HEK293 (cell line): Measurements from ENCODE around the gene PBX2.

ENCODE experiments used
- FEZF1 ChIP-seq: fragments of 450-650 bp; formaldehyde crosslinking; IDR thresholded peaks from 2 replicates; pipeline ENCODE4 v1.5.1; 2016; ENCODE audit warnings: missing biosample characterization, missing genetic modification characterization
- GLI2 ChIP-seq: fragments of 450-650 bp; formaldehyde crosslinking; IDR thresholded peaks from 2 replicates; pipeline ENCODE4; 2017; ENCODE audit warnings: missing biosample characterization, missing genetic modification characterization, low read depth, borderline replicate concordance
- INSM2 ChIP-seq: fragments of 450-650 bp; formaldehyde crosslinking; IDR thresholded peaks from 2 replicates; pipeline ENCODE4 v1.5.1; 2016; ENCODE audit warnings: missing biosample characterization, missing genetic modification characterization
- KLF1 ChIP-seq: fragments of 450-650 bp; formaldehyde crosslinking; IDR thresholded peaks from 2 replicates; pipeline ENCODE4 v1.5.1; 2016; ENCODE audit warnings: missing biosample characterization, missing genetic modification characterization
- MYNN ChIP-seq: fragments of 450-650 bp; formaldehyde crosslinking; IDR thresholded peaks from 2 replicates; pipeline ENCODE4 v1.5.1; 2016; ENCODE audit warnings: missing biosample characterization, missing genetic modification characterization, borderline replicate concordance
- OVOL3 ChIP-seq: fragments of 450-650 bp; formaldehyde crosslinking; IDR thresholded peaks from 2 replicates; pipeline ENCODE4 v1.5.1; 2016; ENCODE audit warnings: missing biosample characterization, missing genetic modification characterization
- PRDM1 ChIP-seq: fragments of 450-650 bp; formaldehyde crosslinking; IDR thresholded peaks from 2 replicates; pipeline ENCODE4; 2016; ENCODE audit warnings: missing biosample characterization, missing genetic modification characterization
- ZBTB1 ChIP-seq: fragments of 450-650 bp; formaldehyde crosslinking; IDR thresholded peaks from 2 replicates; pipeline ENCODE4 v1.5.1; 2016; ENCODE audit warnings: missing biosample characterization, missing genetic modification characterization
- ZFHX2 ChIP-seq: fragments of 450-650 bp; formaldehyde crosslinking; conservative IDR thresholded peaks from 2 replicates; pipeline ENCODE4 v1.5.1; 2016; ENCODE audit warnings: missing biosample characterization, missing genetic modification characterization
- ZNF140 ChIP-seq: fragments of 450-650 bp; formaldehyde crosslinking; IDR thresholded peaks from 2 replicates; pipeline ENCODE4 v1.5.1; 2016; ENCODE audit warnings: missing biosample characterization, missing genetic modification characterization
- ZNF16 ChIP-seq: fragments of 450-650 bp; formaldehyde crosslinking; IDR thresholded peaks from 2 replicates; pipeline ENCODE4 v1.5.1; 2016; ENCODE audit warnings: low read depth, missing biosample characterization, missing genetic modification characterization
- ZNF223 ChIP-seq: fragments of 450-650 bp; formaldehyde crosslinking; IDR thresholded peaks from 2 replicates; pipeline ENCODE4 v1.5.1; 2016; ENCODE audit warnings: missing biosample characterization, missing genetic modification characterization
- ZNF350 ChIP-seq: fragments of 450-650 bp; formaldehyde crosslinking; IDR thresholded peaks from 2 replicates; pipeline ENCODE4 v1.5.0; 2017; ENCODE audit warnings: missing biosample characterization, mild to moderate bottlenecking, missing genetic modification characterization
- ZNF354C ChIP-seq: fragments of 450-650 bp; formaldehyde crosslinking; IDR thresholded peaks from 2 replicates; pipeline ENCODE4 v1.5.1; 2016; ENCODE audit warnings: missing biosample characterization, missing genetic modification characterization, low read depth, borderline replicate concordance
- ZNF391 ChIP-seq: fragments of 450-650 bp; formaldehyde crosslinking; IDR thresholded peaks from 2 replicates; pipeline ENCODE4 v1.5.1; 2016; ENCODE audit warnings: low read depth, missing biosample characterization, missing genetic modification characterization, borderline replicate concordance
- ZNF513 ChIP-seq: fragments of 450-650 bp; IDR thresholded peaks from 2 replicates; pipeline ENCODE4 v1.5.1; 2018; ENCODE audit warnings: missing biosample characterization, missing genetic modification characterization
- ZNF514 ChIP-seq: fragments of 450-650 bp; formaldehyde crosslinking; IDR thresholded peaks from 2 replicates; pipeline ENCODE4 v1.5.1; 2016; ENCODE audit warnings: missing biosample characterization, missing genetic modification characterization
- ZNF544 ChIP-seq: fragments of 450-650 bp; formaldehyde crosslinking; IDR thresholded peaks from 2 replicates; pipeline ENCODE4 v1.5.0; 2017; ENCODE audit warnings: missing biosample characterization, missing genetic modification characterization
- ZNF600 ChIP-seq: fragments of 450-650 bp; formaldehyde crosslinking; IDR thresholded peaks from 2 replicates; pipeline ENCODE4 v1.5.1; 2016; ENCODE audit warnings: missing biosample characterization, missing genetic modification characterization
- ZNF692 ChIP-seq: fragments of 450-650 bp; formaldehyde crosslinking; IDR thresholded peaks from 2 replicates; pipeline ENCODE4 v1.5.1; 2016; ENCODE audit warnings: missing biosample characterization, missing genetic modification characterization
- ZNF768 ChIP-seq: fragments of 450-650 bp; formaldehyde crosslinking; IDR thresholded peaks from 2 replicates; pipeline ENCODE4 v1.5.1; 2018; ENCODE audit warnings: missing biosample characterization, mild to moderate bottlenecking, missing genetic modification characterization
- TF ChIP-seq, protein P1 (sequence below): fragments of 450-650 bp; formaldehyde crosslinking; IDR thresholded peaks from 2 replicates; pipeline ENCODE4 v1.5.1; 2016; ENCODE audit warnings: missing biosample characterization, missing genetic modification characterization
- TF ChIP-seq, protein P2 (sequence below): fragments of 450-650 bp; formaldehyde crosslinking; IDR thresholded peaks from 2 replicates; pipeline ENCODE4 v1.5.1; 2017; ENCODE audit warnings: missing biosample characterization, missing genetic modification characterization
- TF ChIP-seq, protein P3 (sequence below): fragments of 450-650 bp; formaldehyde crosslinking; IDR thresholded peaks from 2 replicates; pipeline ENCODE4 v1.5.1; 2016; ENCODE audit warnings: missing biosample characterization, missing genetic modification characterization

Gene PBX2

GRCh38 chr6:32176476-32177182 is 13.4 kb downstream of the PBX2 start (continued):
- TF ChIP-seq, protein P1, sequence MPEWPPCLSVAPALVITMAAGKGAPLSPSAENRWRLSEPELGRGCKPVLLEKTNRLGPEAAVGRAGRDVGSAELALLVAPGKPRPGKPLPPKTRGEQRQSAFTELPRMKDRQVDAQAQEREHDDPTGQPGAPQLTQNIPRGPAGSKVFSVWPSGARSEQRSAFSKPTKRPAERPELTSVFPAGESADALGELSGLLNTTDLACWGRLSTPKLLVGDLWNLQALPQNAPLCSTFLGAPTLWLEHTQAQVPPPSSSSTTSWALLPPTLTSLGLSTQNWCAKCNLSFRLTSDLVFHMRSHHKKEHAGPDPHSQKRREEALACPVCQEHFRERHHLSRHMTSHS (tag by site-specific recombination): no peak
- TF ChIP-seq ZNF140 (tag by site-specific recombination): no peak
- TF ChIP-seq OVOL3 (tag by site-specific recombination): 0 out of 2 replicates have a peak, but pooled peaks have one; percentile 32
- no peak for TF ChIP-seq ZNF692 (tag by site-specific recombination)
- 0 out of 2 replicates have a peak, but pooled peaks have one; percentile 31 for TF ChIP-seq ZNF223 (tag by site-specific recombination)
- 0 out of 2 replicates have a peak, but pooled peaks have one; percentile 5 for TF ChIP-seq MYNN (tag by site-specific recombination)
- TF ChIP-seq PRDM1 (tag by site-specific recombination): peak; percentile 95
- no peak for TF ChIP-seq ZNF768 (tag by site-specific recombination)
- no peak for TF ChIP-seq ZNF514 (tag by site-specific recombination)
- TF ChIP-seq ZNF600 (tag by site-specific recombination): peak; percentile 23; the same call in 1 of the 2 replicates
- TF ChIP-seq, protein P2, sequence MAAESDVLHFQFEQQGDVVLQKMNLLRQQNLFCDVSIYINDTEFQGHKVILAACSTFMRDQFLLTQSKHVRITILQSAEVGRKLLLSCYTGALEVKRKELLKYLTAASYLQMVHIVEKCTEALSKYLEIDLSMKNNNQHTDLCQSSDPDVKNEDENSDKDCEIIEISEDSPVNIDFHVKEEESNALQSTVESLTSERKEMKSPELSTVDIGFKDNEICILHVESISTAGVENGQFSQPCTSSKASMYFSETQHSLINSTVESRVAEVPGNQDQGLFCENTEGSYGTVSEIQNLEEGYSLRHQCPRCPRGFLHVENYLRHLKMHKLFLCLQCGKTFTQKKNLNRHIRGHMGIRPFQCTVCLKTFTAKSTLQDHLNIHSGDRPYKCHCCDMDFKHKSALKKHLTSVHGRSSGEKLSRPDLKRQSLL: no peak
- TF ChIP-seq ZNF513 (tag by site-specific recombination): no peak
- TF ChIP-seq, protein P3, sequence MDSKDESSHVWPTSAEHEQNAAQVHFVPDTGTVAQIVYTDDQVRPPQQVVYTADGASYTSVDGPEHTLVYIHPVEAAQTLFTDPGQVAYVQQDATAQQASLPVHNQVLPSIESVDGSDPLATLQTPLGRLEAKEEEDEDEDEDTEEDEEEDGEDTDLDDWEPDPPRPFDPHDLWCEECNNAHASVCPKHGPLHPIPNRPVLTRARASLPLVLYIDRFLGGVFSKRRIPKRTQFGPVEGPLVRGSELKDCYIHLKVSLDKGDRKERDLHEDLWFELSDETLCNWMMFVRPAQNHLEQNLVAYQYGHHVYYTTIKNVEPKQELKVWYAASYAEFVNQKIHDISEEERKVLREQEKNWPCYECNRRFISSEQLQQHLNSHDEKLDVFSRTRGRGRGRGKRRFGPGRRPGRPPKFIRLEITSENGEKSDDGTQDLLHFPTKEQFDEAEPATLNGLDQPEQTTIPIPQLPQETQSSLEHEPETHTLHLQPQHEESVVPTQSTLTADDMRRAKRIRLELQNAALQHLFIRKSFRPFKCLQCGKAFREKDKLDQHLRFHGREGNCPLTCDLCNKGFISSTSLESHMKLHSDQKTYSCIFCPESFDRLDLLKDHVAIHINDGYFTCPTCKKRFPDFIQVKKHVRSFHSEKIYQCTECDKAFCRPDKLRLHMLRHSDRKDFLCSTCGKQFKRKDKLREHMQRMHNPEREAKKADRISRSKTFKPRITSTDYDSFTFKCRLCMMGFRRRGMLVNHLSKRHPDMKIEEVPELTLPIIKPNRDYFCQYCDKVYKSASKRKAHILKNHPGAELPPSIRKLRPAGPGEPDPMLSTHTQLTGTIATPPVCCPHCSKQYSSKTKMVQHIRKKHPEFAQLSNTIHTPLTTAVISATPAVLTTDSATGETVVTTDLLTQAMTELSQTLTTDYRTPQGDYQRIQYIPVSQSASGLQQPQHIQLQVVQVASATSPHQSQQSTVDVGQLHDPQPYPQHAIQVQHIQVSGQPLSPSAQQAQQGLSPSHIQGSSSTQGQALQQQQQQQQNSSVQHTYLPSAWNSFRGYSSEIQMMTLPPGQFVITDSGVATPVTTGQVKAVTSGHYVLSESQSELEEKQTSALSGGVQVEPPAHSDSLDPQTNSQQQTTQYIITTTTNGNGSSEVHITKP (tag by site-specific recombination): peak; percentile 95
- no peak for TF ChIP-seq ZNF544 (tag by site-specific recombination)
- TF ChIP-seq ZNF354C (tag by site-specific recombination): no peak
- peak; percentile 60; the same call in 1 of the 2 replicates for TF ChIP-seq KLF1 (tag by site-specific recombination)
- peak; percentile 70 for TF ChIP-seq INSM2 (tag by site-specific recombination)
- TF ChIP-seq ZNF391 (tag by site-specific recombination): 0 out of 2 replicates have a peak, but pooled peaks have one; percentile 44
- no peak for TF ChIP-seq GLI2 (tag by site-specific recombination)
- TF ChIP-seq ZNF350 (tag by site-specific recombination): no peak
- no peak for TF ChIP-seq FEZF1 (tag by site-specific recombination)
- TF ChIP-seq ZBTB1 (tag by site-specific recombination): no peak
- TF ChIP-seq ZFHX2 (tag by site-specific recombination): no peak
- TF ChIP-seq ZNF16 (tag by site-specific recombination): no peak
